Measurements from ENCODE around the gene BCAN. TPM values are rescaled to one million over a fixed set of nuclear protein-coding genes. Genes with fewer than 3 reads are reported as not detected.
"Not testable (repeated sequence)": the region's sequence is repeated elsewhere in the genome, so short reads cannot be mapped to it uniquely, and the experiment has no call there.

BCAN gene
- total RNA-seq, 1 experiment from 2014 or later = 0.07 TPM

DNA sequence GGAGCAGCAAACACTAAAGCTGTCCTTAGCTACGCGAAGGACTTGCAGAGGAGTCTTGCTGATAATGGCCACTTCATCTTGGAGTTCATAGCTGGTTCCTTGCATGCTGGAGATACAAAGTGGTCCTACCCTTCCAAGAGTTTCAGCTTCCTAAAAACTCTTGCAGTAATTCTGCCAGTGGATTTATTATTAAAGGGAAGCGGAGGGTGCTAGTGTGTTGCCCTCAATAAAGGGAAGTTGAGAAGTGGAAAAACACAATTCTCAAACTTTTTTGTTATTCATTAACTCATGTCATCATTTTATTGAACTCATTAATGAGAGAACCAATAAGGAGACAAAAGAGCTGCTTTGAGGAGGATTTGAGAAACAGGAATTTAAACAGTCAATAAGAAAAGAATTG is 29.3 kb upstream of the BCAN start:
- no peak for DNase-seq (ENCODE audit: extremely low read depth, low read depth)

DNA sequence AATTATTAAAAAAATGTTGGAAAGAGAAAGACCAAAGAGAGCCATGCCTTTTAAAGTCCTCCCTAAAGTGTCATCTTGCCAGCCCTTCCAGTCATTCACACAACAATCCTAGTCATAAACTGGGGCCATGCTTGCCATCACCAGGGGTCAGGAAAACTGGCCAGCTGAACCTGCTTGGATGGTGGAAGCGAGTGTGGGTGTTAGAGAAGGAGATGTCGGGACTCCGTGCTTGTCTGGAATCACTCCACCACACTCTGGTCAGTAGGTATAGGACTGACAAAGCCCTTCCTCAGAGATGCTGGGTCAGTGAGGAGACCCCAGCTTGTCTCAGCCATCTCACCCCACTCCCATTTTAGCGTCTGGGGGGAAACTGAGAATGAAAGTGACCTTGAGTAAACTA is 26.0 kb upstream of the BCAN start:
- no peak for DNase-seq (ENCODE audit: extremely low read depth, low read depth)

DNA sequence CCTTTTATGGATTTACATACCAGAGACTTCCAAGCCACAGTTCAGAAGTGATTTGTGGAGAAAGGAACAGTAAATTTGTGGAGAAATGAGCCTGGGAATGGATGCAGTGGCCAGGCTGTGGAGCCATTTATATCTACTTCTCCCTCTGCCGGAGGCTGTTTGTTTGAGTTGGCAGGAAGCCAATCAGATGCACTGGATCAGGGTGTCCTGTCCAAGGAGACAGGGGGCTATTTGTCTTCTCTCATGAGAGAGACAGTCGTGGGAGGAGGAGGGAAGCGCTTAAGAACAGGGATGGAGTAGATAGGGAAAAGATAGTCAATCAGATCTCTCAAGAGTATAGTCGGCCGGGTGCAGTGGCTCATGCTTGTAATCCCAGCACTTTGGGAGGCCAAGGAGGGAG is 25.5 kb upstream of the BCAN start:
- DNase-seq (ENCODE audit: extremely low read depth, low read depth) = no peak

DNA sequence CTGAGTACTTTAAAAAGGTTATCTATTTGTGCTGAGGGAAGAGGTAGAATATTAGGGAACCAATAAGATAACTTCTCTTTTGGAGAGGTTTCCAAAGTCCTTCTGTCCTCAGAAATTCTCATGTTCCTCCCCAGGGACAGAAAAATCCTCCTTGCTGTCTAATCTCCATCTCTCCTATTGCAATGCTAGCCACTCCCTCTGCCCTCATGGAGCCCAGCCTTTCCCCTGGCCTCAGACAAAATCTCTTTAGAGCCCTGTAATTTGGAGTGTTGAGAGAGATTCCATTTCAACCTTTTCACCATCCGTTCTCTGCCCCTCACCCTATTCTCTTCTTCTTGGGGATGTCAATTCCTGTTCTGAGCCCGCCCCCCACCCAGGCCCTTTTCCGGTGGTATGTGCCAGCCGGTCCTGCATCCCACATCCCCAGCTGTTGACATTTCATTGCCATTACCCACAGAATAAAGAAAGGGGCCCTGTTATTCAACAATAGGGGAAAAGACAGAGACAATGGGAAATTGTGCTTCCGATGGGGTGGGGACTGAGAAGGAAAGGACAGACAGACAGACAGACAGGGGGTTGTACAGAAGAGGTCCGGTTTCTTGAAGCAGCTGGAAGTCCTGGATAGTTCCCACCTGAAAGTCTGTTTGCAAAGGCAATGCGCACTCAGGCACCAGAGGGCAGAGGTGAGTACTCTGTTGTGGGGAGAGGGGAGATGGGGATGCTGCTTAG is 22.9 kb upstream of the BCAN start, which contains the start of gene HAPLN2:
Gene HAPLN2 (plus strand): TSS at position 563 of the 729 bp plus-strand sequence. CDS start 4,076 bp downstream, outside the sequence.
- DNase-seq (ENCODE audit: extremely low read depth, low read depth) = peak; percentile 51

DNA sequence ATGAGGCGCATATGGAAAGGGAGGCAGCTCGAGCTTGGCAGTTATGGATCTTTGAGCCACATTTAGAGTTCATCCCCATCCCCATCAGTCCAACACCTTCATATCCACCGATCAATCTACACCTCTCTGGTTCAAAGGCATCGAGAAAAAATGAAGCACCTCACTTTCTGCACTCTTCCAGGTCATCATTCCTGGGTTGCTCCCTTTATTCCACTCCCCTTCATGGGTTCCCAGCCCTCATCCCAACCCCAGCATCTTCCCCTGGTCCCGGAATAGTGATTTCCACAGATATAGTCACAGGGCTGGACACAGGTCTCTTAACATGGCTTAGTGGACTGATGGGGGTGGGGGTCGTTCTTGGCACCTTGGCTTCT is 22.3 kb upstream of the BCAN start:
- no peak for DNase-seq (ENCODE audit: extremely low read depth, low read depth)

DNA sequence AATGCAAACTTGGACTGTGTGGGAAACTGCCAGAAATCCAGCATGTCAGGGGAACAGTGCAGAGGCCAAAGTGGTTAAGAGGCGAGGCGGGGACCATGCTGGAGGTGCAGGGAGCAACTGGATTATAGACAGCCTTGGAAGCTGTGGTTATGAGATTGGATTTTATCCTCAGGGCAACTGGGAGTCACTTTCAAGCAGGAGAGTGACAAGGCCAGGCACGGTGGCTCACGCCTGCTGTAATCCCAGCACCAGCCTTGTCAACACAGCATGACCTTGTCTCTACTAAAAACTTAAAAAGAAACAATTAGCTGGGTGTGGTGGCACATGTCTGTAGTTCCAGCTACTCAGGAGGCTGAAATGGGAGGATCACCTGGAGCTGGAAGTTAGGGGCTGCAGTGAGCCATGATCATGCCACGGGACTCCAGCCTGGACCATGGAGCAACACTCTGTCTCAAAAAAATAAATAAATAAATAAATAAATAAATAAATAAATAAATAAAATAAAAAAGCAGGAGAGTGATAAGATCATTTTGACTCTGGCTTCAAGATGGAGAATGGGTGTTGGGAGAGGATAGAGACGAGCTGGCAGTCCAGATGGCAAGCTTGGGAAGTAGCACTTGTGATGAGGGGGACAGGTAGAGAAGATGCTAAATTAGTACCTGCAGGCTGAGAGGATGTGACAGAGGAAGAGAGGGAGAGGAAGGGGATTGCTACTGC is 19.2 kb upstream of the BCAN start:
- no peak for DNase-seq (ENCODE audit: extremely low read depth, low read depth)

DNA sequence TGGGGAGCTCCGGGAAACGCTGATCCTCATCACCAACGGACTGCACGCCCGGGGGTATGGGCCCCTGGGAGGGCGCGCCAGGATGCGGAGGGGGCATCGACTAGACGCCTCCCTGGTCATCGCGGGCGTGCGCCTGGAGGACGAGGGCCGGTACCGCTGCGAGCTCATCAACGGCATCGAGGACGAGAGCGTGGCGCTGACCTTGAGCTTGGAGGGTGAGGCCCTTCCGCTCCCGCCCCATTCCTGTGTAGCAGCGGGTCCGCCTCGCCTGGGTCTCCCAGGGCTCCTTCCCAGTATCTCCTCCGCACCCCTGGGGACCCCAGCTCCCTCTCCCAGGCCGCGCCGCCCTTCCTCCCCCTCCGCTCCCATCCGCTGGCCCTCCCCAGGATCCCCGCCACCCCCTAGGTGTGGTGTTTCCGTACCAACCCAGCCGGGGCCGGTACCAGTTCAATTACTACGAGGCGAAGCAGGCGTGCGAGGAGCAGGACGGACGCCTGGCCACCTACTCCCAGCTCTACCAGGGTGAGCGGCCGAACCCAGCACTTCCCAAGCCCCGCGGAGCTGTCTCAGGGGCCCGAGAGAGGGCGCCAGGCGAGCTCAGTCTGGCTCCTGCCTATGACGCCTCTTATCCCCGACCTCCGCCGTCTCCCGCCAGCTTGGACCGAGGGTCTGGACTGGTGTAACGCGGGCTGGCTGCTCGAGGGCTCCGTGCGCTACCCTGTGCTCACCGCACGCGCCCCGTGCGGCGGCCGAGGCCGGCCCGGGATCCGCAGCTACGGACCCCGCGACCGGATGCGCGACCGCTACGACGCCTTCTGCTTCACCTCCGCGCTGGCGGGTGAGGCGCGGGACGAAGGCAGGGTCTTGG is 17.7 kb upstream of the BCAN start:
- DNase-seq (ENCODE audit: extremely low read depth, low read depth) = peak; percentile 71

DNA sequence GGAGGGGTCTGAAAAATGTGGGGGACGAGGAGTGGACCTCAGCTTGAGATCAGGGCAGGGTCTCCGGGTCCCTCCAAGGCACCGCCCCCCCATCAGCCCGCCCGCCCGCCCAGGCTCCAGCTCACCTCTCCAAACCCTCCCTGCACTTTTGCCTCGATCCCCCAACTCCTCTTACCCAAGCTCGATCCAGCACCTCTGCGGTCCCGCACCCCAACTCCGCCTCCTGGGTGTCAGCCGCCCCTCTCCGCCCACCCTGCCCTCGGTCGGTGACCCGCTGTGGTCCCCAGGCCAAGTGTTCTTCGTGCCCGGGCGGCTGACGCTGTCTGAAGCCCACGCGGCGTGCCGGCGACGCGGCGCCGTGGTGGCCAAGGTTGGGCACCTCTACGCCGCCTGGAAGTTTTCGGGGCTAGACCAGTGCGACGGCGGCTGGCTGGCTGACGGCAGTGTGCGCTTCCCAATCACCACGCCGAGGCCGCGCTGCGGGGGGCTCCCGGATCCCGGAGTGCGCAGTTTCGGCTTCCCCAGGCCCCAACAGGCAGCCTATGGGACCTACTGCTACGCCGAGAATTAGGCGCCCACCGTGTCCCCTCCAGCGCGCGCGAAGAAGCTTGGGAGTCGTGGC is 17.0 kb upstream of the BCAN start:
- DNase-seq (ENCODE audit: extremely low read depth, low read depth) = no peak

DNA sequence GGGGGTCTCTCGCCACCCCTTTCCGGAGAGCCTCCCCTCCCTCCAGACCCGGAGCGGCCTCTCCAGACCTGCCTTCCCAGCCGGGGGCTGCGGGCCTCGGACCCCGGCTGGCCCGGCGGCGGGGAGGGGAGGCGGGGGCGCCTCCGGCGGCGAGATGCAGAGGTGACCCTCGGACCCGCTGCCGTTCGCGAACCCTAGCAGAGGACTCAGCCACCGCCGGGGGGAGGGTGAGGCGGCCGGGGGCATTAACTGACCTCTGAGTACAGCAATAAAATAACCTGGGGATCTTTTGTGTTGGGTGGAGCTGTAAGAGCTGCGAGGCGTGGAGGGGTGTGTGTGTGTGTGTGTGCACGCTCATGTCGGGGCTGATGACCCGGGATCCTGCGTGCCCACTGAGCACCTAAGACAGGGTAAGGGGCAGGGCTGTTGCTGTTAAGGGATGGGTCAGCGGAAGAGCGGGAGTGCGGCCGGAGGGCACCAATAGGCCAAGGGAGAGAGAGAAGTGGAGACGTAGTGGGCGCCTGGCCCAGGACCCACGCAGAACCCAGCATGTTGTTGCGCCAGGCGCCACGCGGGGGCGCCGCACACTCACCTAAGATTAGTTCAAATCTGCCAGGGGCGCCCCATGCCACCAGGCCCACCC is 16.4 kb upstream of the BCAN start:
- peak; percentile 60 for DNase-seq (ENCODE audit: extremely low read depth, low read depth)

DNA sequence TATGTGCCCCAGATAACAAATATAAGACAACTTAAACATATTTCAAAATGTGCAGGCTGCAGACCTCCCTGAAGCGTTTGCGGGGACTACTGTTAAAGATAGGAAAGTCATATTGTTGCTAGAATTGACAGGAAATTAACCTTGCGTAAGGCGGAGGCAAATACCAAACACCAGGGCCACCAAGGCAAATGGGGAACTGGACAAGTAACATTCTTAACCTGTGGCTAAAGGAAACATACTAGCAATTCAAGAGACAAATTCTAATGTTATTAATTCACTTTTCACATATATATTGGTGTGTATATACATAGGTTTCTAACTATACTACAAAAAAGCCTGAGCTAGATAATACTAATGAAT is 15.9 kb upstream of the BCAN start:
- no peak for DNase-seq (ENCODE audit: extremely low read depth, low read depth)

DNA sequence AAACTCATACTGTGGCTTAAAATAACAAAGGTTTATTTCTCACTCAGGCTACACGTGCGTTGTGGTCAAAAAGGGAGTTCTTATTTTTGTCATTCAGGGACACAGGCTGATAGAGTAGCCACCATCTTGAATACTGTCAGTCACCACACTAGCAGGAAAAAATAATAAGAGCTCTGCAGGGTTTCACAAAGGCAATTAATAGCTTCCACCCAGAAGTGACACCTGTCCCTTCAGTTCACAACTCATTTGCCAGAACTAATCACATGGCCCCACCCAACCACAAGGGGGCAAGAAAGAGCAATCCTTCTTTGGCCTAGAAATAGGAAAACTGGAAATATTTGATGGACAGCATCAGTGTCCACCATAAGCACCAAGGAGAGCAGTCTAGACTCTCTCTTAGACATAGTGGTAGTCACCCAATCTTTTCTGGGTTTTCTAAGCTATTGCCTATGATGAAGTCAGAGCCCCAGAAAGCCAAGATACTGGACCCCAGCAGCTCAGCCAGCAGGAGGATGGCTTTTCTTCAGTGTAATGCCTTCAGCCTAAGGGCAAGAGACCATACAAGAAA is 14.5 kb upstream of the BCAN start:
- peak; percentile 75 for DNase-seq (ENCODE audit: extremely low read depth, low read depth)

DNA sequence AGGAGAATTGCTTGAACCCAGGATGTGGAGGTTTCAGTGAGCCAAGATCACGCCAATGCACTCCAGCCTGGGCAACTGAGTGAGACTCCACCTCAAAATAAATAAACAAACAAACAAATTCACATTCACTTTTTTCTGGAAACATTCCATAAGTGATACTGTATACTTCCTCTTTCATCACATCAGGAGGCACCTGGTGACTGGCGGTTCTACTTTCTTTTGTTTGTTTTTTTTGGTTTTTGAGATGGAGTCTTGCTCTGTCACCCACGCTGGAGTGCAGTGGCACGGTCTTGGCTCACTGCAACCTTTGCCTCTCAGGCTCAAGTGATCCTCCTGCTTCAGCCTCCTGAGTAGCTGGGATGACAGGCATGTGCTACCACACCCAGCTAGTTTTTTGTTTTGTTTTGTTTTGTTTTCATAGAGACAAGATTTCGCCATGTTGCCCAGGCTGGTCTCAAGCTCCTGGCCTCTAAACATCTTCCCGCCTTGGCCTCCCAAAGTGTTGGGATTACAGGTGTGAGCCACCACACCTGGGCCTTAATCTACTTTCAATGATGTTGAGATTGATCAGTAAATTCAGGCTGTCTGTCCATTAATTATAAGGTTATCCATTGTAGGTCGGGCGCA is 12.0 kb upstream of the BCAN start:
- no peak for DNase-seq (ENCODE audit: extremely low read depth, low read depth)

DNA sequence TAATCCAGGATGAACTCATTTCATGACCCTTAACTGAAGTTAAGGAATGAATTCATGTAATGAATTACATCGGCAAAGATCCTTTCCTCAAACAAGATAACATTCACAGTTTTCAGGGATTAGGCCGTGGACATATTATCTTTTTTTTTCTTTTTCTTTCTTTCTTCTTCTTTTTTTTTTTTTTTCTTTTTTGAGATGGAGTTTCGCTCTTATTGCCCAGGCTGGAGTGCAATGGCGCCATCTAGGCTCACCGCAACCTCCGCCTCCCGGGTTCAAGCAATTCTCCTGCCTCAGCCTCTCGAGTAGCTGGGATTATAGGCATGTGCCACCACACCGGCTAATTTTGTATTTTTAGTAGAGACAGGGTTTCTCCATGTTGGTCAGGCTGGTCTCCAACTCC is 10.8 kb upstream of the BCAN start:
- DNase-seq (ENCODE audit: extremely low read depth, low read depth) = not testable (repeated sequence)

DNA sequence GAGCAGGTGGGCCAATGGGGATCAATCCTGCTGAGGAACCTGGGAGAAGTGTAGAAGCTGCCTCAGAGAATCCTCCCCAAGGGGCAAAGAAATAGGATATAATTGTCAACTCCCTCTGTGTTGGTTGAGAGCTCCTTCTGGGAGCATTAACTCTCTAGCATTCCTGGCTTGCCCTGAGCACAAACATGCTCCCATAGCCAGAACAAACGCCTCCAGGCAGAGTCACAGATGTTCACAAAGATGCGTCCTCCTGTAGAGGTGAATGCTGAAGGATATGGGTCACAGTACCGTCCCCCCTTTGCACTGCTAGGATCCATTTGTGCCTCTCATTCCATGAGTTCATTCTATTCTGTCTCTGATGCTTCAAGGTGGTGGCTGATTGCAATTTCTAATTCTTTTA is 9.6 kb upstream of the BCAN start:
- DNase-seq (ENCODE audit: extremely low read depth, low read depth) = no peak

DNA sequence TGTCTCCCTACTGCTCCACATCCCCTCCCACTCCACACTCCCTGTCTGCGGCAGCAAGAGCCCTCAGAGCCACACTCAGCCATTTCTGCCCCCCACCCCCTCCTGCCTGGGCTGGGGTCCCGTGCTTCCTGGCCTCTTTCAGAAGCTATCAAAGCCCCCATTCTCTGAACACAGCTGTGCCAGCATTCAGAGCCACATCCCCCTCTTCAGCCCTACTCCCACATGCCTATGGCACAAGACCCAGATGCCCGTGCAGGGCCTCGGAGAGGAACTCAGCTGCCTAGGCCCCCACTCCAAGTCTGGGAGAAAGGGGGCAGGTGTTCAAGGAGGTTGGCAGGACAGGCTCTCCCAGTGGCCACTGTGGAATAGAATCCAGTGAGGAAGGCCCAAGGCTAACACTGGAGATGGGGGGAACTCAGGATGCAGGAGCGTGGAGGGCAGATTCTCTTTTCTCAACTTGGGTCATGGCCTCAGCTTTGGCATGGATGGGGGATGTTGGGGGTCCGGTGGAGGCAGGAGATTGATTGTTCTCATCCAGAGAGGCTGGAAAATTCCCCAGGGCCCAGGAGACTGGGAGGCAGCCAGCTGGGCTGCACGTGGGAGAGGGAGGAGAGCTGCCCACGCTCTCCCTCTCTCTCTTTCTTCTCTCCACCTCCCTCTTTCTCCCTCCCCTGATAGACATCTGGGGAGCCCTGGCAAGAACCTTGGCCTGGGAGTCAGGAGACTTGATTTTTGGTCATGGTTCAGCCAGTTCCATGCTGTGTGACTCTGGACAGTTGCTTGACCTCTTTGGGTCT is 3.5 kb upstream of the BCAN start:
- DNase-seq (ENCODE audit: extremely low read depth, low read depth) = no peak

DNA sequence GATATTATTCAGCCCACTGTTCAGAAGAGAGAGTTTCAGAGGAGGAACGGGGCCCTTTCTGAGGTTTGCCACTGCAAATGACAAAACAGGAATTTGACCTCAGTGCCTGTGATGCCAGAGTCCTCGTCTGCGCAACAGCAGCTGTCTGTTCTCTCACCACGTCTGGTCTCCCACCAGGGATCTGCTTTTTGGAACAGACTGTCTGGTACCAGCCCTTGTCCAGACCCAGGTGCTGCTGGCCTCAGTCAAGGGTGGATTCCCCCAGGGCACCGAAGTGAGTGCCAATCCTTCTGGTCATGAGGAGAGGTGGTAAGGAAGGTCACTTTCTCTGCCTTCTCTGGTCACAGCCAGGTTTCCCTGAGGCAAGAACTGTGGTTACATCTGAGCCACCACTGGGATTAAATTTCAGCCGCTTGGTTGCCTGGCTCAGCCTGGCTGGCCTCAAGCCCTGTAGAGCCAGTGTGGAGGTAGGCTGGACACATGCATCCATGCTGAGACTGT is 2.3 kb upstream of the BCAN start:
- no peak for DNase-seq (ENCODE audit: extremely low read depth, low read depth)

DNA sequence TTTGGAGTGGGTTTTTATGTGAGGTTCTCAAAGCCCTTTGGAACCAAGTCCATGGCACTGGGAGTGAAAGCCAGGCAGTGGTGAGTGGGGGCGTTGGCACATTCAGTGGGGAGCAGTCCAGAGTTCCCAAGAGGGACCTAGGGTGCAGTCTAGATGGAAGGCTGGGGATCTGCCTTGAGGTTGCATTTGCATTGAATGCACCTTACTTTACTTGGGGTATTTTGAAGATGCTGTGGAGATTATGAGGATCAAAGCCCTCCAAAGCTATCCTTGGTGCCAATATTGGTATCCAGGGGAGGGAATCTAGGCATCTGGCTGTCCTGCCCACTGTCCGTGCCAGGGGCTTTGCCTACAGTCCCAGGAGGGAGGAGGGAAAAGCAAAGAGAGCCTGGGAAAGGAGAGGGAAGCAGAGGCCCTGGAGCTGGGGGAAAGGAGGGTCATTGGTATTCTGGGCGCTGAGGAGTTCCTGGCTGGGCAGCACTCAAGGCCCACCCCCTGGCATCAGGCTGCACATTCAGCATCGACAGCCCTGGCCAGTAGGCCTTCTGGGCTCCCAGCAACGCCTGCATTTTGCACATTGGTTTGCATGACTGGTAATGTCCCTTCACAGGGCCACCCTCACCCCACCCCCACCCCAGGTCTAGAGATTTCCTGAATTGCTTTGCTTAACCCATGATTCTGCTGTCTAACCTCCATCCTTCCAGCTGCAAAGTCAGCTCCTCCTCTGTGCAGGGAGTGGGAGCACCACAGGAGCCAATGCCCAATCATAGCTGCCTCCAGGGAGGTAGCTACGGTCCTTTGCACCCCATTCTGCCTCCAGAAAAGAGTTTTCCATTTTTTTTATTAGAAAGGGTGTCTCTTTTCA is 843 bp upstream of the BCAN start:
- no peak for DNase-seq (ENCODE audit: extremely low read depth, low read depth)

Data from NCI-H460 (cell line).